Forelimb muscle (tissue), 1 donor: ENCODE data around the gene RRAGB. TPM values are rescaled to one million over a fixed set of nuclear protein-coding genes. Genes with fewer than 3 reads are reported as not detected.
"Not testable (repeated sequence)": the region's sequence is repeated elsewhere in the genome, so short reads cannot be mapped to it uniquely, and the experiment has no call there.

Source experiments
- DNase-seq: peaks from one replicate; pipeline ENCODE4 v3.0.0-alpha.2; 2013; ENCODE audit warnings: low read depth
- polyA plus RNA-seq: library from polyadenylated mRNA; unstranded; fragments of 120-200 nt; gene quantifications from one replicate; pipeline ENCODE4 v1.2.1, GENCODE V29; 2013; ENCODE audit not compliant: insufficient read length

Gene RRAGB, protein sequence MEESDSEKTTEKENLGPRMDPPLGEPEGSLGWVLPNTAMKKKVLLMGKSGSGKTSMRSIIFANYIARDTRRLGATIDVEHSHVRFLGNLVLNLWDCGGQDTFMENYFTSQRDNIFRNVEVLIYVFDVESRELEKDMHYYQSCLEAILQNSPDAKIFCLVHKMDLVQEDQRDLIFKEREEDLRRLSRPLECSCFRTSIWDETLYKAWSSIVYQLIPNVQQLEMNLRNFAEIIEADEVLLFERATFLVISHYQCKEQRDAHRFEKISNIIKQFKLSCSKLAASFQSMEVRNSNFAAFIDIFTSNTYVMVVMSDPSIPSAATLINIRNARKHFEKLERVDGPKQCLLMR
- polyA plus RNA-seq, result 17.2 TPM

DNA sequence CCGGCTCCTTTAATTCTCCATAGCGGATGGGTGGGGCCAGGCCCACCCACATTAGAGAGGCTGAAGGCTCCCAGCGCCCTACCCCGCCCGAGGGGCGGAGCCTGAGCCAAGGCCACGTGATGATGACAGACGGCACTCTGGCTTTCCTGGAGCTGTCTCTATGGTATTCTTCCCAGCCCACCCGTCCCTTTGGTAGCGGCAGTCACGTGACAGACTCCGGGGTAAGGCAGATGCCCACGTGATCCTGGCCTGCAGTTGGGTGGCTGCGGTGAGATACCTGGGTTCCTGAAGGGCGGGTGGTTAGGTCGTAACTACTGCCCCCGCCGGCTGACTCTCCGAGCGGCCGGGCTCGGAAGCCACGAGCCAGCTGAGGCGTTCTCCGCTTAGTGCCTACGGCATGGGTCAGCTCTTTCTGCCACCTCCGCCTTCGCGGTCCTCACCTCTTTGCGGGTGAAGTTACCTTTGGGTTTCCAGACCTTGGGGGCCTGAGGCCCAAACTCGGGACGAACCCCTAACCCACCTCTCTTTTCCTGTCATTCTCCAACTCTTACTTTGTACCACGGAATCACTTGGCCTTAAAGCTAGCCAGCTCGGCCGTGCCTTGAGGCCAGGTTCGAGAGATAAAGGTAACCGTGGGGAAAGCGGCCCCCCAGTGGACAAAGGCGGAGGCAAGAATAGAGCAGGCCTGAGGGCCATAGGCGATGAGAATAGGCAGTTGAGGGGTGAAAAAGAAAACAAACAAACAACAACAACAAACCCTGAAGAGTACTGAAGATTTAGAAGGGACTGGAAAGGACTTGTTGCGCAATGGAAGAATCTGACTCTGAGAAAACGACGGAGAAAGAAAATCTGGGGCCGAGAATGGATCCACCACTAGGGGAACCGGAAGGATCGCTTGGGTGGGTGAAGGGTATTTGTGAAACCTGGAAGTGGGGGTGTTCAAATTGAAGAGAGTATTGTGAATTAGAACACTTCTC is at the start of gene RRAGB:
TSS of gene RRAGB (plus strand) at position 229 of the 977 bp plus-strand sequence. CDS start at position 808, 579 bp downstream.
- peak; percentile 87 for DNase-seq

DNA sequence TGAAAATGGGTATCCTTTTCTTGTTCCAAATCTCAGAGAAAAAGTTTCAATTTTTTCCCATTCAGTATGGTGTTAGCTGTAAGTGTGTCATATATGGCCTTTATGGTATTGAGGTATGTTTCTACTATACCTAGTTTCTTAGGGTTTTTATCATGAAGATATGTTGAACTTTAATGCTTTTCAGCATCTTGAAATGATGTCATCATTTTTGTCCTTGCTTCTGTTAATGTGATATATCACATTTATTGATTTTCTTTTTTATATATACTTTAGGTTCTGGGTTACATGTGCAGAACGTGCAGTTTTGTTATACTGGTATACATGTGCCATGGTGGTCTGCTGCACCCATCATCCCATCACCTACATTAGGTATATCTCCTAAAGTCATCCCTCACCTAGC is 49.5 kb upstream of the RRAGB start:
- DNase-seq, result no peak

DNA sequence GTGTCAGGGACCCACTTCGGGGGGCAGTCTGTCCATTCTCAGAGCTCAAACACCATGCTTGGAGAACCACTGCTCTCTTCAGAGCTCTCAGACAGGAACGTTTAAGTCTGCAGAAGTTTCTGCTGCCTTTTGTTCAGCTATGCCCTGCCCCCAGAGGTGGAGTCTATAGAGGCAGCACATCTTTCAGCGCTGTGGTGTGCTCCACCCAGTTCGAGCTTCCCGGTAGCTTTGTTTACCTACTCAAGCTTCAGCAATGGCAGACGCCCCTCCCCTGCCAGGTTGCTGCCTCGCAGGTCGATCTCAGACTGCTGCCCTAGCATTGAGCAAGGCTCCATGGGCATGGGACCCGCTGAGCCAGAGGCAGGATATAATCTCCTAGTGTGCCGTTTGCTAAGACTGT is 29.0 kb upstream of the RRAGB start:
- not testable (repeated sequence) for DNase-seq

DNA sequence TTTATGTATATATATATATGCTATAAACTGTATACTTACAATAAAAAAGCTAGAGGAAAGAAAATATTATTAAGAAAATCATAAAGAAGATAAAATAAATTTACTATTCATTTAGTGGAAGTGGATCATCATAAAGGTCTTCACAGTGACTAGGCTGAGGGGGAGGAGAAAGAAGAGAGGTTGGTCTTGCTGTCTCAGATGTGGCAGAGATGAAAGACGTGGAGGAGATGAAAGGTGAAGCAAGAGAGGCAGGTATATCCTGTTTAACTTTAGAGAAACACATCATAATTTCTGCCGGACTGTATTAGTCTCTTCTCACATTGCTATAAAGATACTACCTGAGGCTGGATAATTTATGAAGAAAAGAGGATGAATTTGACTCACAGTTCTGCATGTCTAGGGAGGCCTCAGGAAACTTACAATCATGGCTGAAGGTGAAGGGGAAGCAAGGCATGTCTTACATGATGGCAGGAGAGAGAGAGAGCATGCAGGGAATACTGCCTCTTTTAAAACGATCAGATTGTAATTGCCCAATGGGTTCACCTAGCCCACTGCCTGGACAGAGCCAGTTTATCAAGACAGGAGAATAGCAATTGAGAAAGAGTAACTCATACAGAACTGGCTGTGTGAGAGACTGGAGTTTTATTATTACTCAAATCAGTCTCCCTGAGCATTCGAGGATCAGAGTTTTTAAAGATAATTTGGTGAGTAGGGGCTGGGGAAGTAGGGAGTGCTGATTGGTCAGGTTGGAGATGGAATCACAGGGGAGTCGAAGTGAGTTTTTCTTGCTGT is 22.1 kb upstream of the RRAGB start:
- DNase-seq, result no peak

DNA sequence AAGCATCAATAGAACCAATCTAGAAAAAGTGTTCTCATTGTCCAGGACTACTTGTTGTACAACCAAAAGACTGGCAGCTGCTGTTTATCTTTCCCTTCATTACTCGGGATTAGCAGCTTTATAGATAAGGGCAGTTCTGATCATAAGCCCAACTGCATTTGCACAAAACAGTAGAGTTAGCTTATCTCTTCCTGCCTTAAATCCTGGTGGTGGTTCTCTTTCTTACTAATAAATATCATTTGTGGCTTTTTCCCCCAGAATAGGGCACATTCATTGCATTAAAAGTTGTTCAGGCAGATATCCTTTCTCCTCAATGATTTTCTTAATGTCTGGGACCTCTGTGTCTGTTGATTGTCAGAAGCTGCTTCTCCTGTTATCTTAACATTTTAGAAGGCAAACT is 20.2 kb upstream of the RRAGB start:
- no peak for DNase-seq

DNA sequence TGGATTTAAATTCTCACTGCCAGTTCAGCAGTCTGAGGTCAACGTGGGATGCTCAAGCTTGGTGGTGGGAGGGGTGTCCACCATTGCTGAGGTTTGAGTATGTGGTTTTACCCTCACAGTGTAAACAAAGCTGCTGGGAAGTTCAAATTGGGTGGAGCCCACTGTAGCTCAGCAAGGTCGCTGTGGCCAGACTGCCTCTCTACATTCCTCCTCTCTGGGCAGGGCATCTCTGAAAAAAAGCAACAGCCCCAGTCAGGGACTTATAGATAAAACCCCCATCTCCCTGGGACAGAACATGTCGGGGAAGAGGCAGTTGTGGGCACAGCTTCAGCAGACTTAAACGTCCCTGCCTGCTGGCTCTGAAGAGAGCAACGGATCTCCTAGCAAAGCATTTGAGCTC is 14.9 kb upstream of the RRAGB start:
- no peak for DNase-seq

DNA sequence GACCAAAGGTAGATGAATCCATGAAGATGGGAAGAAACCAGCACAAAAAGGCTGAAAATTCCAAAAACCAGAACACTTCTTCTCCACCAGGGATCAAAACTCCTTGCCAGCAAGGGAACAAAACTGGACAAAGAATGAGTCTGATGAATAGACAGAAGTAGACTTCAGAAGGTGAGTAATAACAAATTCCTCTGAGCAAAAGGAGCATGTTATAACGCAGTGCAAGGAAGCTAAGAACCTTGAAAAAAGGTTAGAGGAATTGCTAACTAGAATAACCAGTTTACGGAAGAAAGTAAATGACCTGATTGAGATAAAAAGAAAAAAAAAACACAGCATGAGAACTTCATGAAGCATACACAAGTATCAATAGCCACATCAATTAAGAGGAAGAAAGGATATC is 14.1 kb upstream of the RRAGB start:
- DNase-seq, result not testable (repeated sequence)

DNA sequence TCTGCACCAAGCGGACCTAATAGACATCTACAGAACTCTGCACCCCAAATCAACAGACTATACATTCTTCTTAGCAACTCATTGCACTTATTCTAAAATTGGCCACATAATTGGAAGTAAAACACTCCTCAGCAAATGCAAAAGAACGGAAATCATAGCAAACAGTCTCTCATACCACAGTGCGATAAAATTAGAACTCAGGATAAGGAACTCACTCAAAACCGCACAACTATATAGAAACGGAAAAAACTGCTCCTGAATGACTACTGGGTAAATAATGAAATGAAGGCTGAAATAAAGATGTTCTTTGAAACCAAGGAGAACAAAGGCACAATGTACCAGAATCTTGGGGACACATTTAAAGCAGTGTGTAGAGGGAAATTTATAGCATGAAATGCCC is 12.5 kb upstream of the RRAGB start:
- not testable (repeated sequence) for DNase-seq

DNA sequence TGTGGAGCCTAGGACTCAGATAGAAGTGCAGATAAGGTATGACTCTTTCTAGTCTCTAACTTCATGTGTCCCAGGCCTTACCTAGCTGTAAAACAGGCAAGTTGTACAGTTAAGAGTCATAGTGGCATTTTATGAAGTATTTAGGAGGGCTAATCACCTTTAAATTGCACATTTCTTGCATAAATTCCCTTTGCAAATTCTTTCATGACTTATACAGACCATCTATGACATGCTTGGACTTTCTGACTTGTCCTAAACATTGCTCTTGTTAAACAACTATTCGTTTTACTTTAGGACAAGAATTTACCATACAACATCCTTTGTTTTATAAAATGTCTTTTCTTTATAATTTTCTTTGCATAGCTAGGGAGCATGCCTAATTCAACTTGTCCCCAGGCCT is 7.8 kb upstream of the RRAGB start:
- no peak for DNase-seq

DNA sequence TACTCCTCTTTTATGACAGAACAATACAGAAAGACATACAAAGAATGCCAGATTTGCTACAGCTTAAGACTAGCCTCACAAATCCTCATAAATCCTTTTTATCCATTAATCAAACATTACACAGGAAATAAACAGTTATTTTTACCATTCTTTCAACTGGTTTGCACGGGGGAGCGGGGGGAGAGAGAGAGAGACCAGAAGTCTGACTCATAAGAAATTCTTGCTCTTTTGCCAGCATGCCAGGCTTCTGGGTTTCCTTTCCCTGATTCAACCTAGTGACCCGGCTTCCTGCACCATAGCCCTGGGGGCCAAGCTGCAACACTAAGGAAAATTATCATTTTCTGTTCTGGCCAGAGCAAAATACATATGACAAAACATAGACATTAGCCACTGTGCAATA is 6.8 kb upstream of the RRAGB start:
- DNase-seq, result no peak

DNA sequence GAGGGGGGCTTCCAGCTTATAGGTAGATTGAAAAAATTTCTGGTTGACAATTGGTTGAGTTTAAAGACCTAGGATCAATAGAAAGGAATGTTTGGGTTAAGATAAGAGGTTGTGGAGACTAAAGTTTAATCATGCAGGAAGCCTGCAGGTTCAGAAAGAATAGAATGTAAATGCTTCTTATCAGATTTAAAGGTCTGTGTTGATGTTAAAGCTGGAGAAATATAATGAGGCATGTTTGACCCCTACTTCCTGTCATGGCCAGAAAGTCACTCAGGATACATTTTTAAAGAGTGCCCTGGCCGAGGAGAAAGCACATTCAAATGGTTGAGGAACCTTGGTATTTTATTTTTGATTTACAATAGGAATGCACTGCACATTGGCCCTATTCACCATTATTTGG is 3.9 kb upstream of the RRAGB start:
- no peak for DNase-seq

DNA sequence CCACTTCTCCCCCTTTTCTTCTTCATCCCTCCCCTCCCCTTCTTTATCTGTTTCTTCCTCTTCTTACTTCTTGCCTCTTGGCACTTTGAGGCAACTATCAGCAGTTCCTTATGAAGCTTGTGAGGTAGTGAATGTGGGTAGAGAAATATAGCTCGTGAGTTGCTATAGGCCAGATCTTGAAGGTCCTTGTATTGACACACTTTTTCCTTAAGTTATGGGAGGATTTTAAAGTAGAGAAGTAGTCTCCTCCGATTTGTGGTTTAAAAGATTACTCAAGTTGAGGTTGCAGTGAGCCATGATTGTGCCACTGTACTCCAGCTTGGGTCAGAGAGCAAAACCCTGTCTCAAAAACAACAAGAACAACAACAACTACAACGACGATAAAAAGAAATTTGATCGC is 3.4 kb upstream of the RRAGB start:
- no peak for DNase-seq

DNA sequence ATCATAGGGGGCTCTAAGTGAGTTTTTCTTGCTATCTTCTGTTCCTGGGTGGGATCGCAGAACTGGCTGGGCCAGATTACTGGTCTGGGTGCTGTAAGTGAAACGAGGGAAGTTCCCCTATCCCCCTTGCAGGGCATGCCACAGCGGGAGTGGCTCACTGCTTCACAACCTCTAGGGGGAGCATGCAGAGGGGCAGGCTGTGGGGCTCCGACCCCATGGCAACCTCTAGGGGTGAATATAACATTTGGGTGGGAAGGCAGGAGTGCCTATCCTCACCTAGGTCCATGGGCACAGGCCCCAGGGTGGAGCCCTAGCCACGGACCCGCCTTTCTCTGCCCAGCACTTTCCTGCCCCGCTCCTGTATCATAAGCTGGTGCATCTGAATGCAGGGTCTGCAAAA is 1.7 kb upstream of the RRAGB start:
- no peak for DNase-seq

DNA sequence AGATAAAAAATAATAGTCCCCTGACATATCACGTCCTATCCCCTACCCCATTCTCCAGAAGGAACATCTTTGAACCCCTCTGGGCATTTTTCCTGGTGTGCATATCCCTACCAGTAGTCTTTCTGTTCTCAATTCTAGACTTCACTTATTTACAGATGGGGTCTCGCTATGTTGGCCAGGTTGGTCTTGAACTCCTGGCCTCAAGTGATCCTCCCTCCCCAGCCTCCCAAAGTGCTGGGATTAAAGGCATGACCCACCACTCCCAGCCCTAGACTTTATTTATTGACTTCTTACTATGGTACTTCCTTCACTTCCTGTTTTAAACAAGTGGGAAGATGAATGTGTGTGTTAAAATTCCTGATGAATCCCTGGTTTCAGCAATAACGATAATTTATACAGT is 612 bp upstream of the RRAGB start:
- no peak for DNase-seq

DNA sequence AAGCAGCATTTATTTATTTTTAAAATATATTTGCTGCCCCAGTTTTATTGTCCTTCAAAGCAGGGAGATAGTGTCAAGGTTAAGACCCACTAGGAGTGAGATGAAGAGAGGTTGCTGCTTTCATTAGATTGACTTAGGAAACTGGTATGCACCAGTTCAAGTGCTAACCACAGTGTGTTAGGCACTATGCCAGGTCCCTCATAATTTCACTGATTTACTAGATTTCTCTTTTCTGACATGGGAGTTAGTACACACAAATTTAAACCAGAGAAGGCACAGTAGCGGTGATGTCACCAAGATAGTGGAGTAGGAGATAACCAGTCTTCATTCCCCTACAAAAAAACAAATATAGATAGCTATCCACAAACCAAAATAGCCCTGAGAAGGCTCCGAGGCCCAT is 14.3 kb downstream of the RRAGB start:
- no peak for DNase-seq

DNA sequence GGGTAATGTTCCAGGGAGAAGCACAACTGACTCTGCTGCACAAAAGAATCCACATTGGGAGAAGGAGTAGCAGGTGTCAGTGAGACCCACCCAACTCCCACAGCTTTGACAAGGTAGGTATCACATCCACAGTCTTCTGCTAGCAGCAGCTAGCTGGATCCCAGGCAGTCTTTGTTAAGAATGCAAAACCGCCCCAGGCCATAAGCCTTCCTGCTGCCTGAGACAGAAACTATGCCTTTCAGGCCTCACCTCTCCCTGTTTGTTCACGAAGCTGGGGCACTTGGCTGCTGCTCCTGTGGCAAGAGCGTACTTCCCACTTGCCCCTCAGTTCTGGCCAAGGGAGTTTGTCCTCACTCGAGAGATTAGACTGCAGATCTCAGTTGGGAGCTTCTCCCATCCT is 21.4 kb downstream of the RRAGB start:
- no peak for DNase-seq

DNA sequence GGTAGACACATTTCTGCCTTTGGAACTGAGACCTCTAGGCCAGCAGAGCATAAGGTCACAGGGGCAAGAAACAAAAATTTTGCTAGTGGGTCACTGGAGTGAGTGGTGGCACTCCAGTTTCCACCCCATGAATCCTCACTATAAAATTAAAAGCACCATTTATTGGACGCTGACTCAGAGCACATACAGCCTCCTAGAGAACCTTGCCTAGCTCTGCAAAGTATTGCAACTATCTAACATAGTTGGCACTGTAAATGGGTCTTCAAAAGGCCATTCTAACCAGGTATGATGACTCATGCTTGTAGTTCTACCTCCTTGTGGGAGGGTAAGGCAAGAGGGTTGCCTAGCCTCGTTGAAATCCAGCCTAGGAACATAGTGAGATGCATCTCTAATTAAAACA is 25.1 kb downstream of the RRAGB start:
- no peak for DNase-seq

DNA sequence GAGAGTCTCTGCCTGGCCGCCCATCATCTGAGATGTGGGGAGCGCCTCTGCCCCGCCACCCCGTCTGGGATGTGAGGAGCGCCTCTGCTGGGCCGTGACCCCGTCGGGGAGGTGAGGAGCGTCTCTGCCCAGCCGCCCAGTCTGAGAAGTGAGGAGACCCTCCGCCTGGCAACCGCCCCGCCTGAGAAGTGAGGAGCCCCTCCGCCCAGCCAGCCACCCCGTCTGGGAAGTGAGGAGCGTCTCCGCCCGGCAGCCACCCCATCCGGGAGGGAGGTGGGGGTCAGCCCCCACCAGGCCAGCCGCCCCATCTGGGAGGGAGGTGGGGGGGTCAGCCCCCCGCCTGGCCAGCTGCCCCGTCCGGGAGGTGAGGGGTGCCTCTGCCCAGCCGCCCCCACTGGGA is 30.9 kb downstream of the RRAGB start:
- not testable (repeated sequence) for DNase-seq

DNA sequence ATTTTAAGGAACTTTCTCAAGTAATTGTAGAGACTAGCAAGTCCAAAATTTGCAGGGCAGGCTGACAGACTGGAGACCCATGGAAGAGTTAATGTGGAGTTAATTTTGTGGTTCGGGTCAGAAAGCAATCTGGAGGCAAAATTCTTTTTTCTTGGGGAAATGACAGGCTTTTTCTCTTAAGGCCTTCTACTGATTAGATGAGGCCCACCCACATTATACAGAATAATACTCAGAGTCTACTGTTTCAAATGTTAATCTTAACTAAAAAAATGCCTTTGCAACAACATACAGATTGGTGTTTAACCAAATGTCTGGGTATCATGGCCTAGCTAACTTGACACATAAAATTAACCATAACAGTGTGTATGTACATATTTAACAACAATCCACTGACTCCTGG is 32.7 kb downstream of the RRAGB start:
- DNase-seq, result no peak

DNA sequence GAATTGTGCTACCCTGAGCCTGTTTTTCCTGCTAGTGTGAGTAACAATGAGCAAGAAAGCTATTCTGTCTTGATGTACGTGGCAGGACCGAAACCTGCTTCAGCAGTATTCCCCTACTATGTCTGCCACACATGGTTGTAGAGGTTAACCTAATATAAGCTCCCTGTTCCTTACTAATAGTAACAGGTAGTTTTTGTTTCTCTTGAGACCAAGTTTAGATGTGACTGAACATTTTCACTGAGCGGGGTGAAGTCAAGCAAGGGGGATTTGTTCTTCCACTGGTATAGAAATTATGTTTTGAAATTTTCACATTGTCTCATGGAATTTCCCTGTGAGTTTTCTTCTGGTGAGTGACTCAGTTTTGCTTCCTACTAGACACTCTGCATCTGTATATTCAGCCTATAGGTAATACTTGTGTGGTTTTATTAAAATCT is 37.3 kb downstream of the RRAGB start:
- no peak for DNase-seq

DNA sequence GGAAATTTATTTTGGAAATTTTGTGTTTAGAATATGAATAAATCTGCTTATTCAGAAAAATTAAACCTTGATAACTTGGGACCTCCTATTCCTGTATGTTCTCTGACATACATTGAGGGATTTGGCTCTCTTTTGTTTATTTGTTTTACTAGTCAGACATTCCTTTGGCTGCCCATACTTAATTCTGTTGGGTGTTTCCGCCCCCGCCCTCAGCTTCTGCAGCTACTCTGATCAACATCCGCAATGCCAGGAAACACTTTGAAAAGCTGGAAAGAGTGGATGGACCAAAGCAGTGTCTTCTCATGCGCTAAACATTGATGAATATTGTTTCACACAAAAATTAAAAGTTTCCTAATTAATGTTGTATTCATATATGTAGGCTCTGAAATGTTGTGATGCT is 40.5 kb downstream of the RRAGB start:
- DNase-seq, result no peak

DNA sequence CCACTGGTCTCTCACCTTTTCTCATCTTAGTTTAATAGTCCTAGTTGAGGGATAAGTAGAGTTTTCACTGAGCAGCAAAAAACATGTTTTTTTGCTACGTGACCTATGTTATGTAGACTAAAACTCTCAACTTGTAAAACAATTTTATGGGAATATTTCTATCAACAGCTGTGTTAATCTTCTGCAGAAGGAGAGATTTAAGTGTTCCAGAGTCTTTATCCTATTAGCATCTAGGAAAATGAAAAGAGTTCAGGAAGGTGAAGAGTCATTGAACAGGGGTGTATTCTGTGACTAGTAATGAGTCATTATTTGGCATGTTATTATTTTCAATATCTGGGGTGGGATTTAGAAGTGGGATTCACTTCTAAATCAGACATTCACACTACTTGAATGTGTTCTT is 41.9 kb downstream of the RRAGB start:
- DNase-seq, result no peak
